ENCODE data around the gene SLC36A1. TPM values are rescaled to one million over a fixed set of nuclear protein-coding genes. Genes with fewer than 3 reads are reported as not detected.

The SLC36A1 gene
- total RNA-seq, 4 donors from 2014 or later: 16.8 to 24.9 (median 22.4) TPM

DNA sequence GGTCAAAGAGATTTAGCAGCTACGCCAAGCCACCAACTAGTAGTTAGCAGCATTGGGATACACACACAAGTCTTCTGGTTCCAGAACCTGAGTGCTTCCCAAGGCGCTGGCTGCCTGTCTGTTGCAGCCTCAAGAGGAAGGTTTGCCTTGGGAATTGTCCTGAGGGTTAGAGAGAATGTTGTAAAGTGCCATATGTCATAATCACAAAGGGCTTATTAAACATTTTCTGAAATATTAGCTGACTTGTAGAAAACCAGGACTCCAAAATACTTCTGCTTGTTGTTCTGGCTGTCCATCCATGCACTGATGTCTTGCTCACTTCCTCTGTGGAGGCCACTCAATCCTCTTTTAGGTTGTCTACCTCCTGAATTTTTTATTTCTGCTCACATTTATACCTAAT is 46.3 kb downstream of the SLC36A1 start:
- Histone ChIP-seq H3K4me1 (no peaks in the 10 kb centered on the region), H3K27me3 (no peaks in the 10 kb centered on the region), H3K36me3 (peaks cover 0 to 46% (median 0%) of the 10 kb centered on the region in 3 donors), H3K9me3 (no peaks in the 10 kb centered on the region), H3K4me3 (no peak overlapping the region), H3K27ac (peak overlapping the region in 1 of 4 donors; percentile 17)
- 87 to 96% methylated on average over 2 of the region's 2 CpGs for WGBS, 2 donors
- DNase-seq (ENCODE audit: low spot score in 2 of 2): no peak
- TF ChIP-seq, protein P1, sequence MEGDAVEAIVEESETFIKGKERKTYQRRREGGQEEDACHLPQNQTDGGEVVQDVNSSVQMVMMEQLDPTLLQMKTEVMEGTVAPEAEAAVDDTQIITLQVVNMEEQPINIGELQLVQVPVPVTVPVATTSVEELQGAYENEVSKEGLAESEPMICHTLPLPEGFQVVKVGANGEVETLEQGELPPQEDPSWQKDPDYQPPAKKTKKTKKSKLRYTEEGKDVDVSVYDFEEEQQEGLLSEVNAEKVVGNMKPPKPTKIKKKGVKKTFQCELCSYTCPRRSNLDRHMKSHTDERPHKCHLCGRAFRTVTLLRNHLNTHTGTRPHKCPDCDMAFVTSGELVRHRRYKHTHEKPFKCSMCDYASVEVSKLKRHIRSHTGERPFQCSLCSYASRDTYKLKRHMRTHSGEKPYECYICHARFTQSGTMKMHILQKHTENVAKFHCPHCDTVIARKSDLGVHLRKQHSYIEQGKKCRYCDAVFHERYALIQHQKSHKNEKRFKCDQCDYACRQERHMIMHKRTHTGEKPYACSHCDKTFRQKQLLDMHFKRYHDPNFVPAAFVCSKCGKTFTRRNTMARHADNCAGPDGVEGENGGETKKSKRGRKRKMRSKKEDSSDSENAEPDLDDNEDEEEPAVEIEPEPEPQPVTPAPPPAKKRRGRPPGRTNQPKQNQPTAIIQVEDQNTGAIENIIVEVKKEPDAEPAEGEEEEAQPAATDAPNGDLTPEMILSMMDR (IDR thresholded peaks at IDR 0.05): no peak
- TF ChIP-seq EP300 (IDR thresholded peaks at IDR 0.05) (peak in 1 of 2 donors; percentile 41), POLR2A (IDR thresholded peaks at IDR 0.05) (no peak)

DNA sequence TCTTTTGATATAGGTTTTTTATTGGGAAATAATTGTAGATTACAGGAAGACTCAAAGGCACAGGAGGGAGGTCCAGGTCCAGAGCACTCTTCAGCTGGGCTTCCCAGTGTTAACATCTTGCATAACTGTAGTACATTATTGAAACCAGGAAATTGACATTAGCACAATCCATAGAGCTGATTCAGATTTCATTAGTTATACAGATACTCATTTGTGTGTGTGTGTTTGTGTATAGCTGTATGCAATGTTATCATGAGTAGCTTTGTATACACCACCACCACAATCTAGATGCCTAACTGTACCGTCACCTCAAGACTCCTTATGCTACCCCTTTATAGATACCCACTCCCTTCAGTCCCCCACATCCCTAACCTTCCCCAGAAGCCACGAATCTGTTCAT is 47.9 kb downstream of the SLC36A1 start:
- Histone ChIP-seq H3K27me3 (no peaks in the 10 kb centered on the region), H3K9me3 (no peaks in the 10 kb centered on the region), H3K36me3 (peaks cover 0 to 30% (median 0%) of the 10 kb centered on the region in 3 donors), H3K4me3 (no peak overlapping the region), H3K27ac (no peak overlapping the region), H3K4me1 (peaks cover 0 to under 1% (median 0%) of the 10 kb centered on the region in 4 donors)
- 89 to 91% methylated on average over 2 of the region's 2 CpGs for WGBS, 2 donors
- no peak for DNase-seq (ENCODE audit: low spot score in 2 of 2)
- TF ChIP-seq EP300 (IDR thresholded peaks at IDR 0.05) (no peak), POLR2A (IDR thresholded peaks at IDR 0.05) (no peak)
- TF ChIP-seq, protein P1 (IDR thresholded peaks at IDR 0.05): no peak

DNA sequence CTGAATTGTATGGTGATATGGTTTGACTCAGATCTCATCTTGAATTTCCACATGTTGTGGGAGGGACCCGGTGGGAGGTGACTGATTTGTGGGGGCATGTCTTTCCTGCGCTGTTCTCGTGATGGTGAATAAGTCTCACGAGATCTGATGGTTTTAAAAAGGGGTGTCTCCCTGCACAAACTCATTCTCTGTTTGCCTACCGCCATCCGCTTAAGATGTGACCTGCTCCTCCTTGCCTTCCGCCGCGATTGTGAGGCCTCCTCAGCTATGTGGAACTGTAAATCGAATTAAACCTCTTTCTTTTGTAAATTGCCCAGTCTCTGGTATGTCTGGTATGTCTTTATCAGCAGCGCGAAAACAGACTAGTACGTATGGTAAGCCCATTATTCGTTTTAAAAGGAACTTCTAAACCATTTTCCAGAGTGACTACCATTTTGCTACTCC is 48.7 kb downstream of the SLC36A1 start:
- no peaks in the 10 kb centered on the region for H3K9me3 ChIP-seq
- H3K36me3 ChIP-seq: peaks cover 0 to 22% (median 0%) of the 10 kb centered on the region in 3 donors
- H3K4me1 ChIP-seq: peaks cover 0 to 7% (median 0%) of the 10 kb centered on the region in 4 donors
- no peak for DNase-seq (ENCODE audit: low spot score in 2 of 2)
- H3K27me3 ChIP-seq: no peaks in the 10 kb centered on the region
- WGBS, 2 donors: 58 to 62% methylated on average over 14 of the region's 14 CpGs
- TF ChIP-seq, protein P1 (IDR thresholded peaks at IDR 0.05): no peak
- TF ChIP-seq POLR2A (IDR thresholded peaks at IDR 0.05) (no peak), EP300 (IDR thresholded peaks at IDR 0.05) (no peak)
- no peak overlapping the region for H3K4me3 ChIP-seq
- H3K27ac ChIP-seq: peak overlapping the region in 1 of 4 donors; percentile 11

DNA sequence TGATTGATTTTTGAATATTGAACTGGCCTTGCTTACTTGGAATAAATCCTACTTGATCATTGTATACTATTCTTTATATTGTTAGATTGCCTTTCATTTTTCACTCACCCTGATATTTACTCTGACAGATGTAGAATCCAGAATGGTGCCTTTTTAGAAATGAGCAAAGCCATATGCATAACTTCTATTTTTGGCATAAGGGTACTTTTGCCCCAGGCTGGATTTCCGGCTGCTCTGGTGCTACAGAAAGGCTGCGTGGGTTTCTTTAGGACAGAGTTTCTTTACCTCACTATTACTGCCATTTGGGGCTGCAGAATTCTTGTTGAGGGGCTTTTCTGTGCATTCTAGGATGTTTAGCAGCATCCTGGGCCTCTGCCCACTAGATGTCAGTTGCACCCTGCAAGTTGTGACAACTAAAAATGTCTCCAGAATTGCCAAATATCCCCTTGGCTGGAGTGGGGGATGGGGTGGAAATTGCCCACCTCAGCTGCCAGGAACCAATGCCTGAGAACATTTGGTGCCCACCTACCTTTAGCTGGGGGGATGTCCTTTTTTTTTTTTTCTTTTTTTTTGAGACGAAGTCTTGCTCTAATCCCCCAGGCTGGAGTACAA is 50.1 kb downstream of the SLC36A1 start:
- WGBS, 2 donors: 71 to 76% methylated on average over 3 of the region's 3 CpGs
- Histone ChIP-seq H3K4me1 (peaks cover 0 to 7% (median 0%) of the 10 kb centered on the region in 4 donors), H3K36me3 (peaks cover 0 to 22% (median 0%) of the 10 kb centered on the region in 3 donors), H3K27ac (no peak overlapping the region), H3K4me3 (no peak overlapping the region), H3K9me3 (no peaks in the 10 kb centered on the region), H3K27me3 (no peaks in the 10 kb centered on the region)
- TF ChIP-seq, protein P1 (IDR thresholded peaks at IDR 0.05): no peak
- TF ChIP-seq POLR2A (IDR thresholded peaks at IDR 0.05) (no peak), EP300 (IDR thresholded peaks at IDR 0.05) (no peak)
- no peak for DNase-seq (ENCODE audit: low spot score in 2 of 2)

DNA sequence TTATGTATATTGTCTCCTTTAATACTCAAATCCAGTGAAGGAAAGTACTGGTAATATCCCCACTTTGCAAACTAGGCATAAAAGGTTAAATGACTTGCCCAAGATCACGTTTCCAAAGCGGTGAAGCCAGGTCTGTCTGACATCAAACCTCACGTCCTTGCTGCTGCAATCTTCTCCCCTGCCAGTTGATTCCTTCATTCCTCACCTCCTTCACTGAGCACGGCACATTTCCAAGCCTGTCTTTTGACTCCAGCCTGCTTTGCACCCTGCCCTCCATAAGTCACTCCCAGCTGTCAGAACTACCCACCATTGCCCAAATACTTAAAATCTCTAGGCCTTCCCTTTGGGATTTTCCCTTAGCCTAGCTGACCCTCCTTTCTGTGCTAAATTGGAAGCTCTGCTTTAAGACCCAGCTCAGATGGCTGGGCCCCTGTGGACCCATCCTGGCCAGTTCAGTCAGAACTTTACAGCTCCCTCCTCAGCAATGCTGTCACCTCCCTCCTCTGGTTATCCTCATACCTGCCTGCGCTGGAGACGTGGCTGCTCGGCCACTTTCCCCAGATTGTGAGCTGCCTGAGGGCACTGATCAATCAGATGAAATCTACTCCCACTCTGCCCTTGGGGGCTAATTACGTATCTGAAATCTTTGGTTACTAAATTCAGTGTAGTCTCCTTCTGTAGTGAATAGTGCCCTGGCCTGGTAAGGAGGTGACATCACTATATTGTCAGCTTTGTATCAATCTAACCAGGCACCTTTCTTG is 51.2 kb downstream of the SLC36A1 start:
- Histone ChIP-seq H3K27me3 (no peaks in the 10 kb centered on the region), H3K27ac (no peak overlapping the region), H3K4me1 (peaks cover 0 to 7% (median 0%) of the 10 kb centered on the region in 4 donors), H3K36me3 (peaks cover 0 to 11% (median 0%) of the 10 kb centered on the region in 3 donors), H3K4me3 (no peak overlapping the region), H3K9me3 (no peaks in the 10 kb centered on the region)
- 74 to 86% methylated on average over 8 of the region's 8 CpGs for WGBS, 2 donors
- DNase-seq (ENCODE audit: low spot score in 2 of 2): no peak
- TF ChIP-seq, protein P1 (IDR thresholded peaks at IDR 0.05): no peak

Measured in tibial nerve (tissue), 4 donors.